Spleen (tissue), 11 donors: ENCODE results near the gene SLC35C1. TPM values are rescaled to one million over a fixed set of nuclear protein-coding genes. Genes with fewer than 3 reads are reported as not detected.

Source experiments
- DNase-seq: peaks from one replicate; pipeline ENCODE4 v3.0.0-alpha.2; 2020
- H3K27ac ChIP-seq, 8 donors: fragments of 200-600 bp; sonication (generic) in 7 of 8; 1 replicate in 4 of 8; 2 replicates in 4 of 8; pipeline versions ENCODE4 v1.5.0 to v1.8.0; 2016 to 2021; ENCODE audit warnings: inconsistent platforms in 4 of 8, mild to moderate bottlenecking in 4 of 8, moderate library complexity in 1 of 8
- H3K27me3 ChIP-seq, 7 donors: fragments of 200-600 bp; sonication (generic) in 6 of 7; replicated peaks in 1 of 7; 1 replicate in 4 of 7; 2 replicates in 3 of 7; pipeline versions ENCODE4 v1.5.0 to v1.8.0; 2016 to 2021; ENCODE audit warnings: inconsistent platforms in 3 of 7, mild to moderate bottlenecking in 1 of 7
- H3K36me3 ChIP-seq, 6 donors: fragments of 200-600 bp; sonication (generic) in 5 of 6; 1 replicate in 4 of 6; 2 replicates in 2 of 6; pipeline versions ENCODE4 v1.5.0 to v1.8.0; 2016 to 2021; ENCODE audit warnings: inconsistent platforms in 2 of 6
- H3K4me1 ChIP-seq, 6 donors: fragments of 200-600 bp; sonication (generic) in 5 of 6; 1 replicate in 3 of 6; 2 replicates in 3 of 6; pipeline versions ENCODE4 v1.5.0 to v1.8.0; 2016 to 2021; ENCODE audit warnings: inconsistent platforms in 3 of 6
- H3K4me3 ChIP-seq, 8 donors: fragments of 200-600 bp; sonication (generic) in 7 of 8; 1 replicate in 4 of 8; 2 replicates in 4 of 8; pipeline versions ENCODE4 v1.5.0 to v1.8.0; 2016 to 2021; ENCODE audit warnings: inconsistent platforms in 4 of 8, mild to moderate bottlenecking in 4 of 8, moderate library complexity in 2 of 8
- H3K9me3 ChIP-seq, 8 donors: fragments of 200-600 bp; sonication (generic) in 7 of 8; 1 replicate in 4 of 8; 2 replicates in 4 of 8; pipeline versions ENCODE4 v1.5.0 to v1.8.0; 2016 to 2021; ENCODE audit warnings: inconsistent platforms in 4 of 8
- CTCF ChIP-seq, 11 experiments: fragments of 200-600 bp in 7 of 11; fragments of 450-650 bp in 4 of 11; sonication (generic) in 4 of 11; IDR thresholded peaks in 8 of 11; conservative IDR thresholded peaks in 3 of 11; 1 replicate in 7 of 11; 2 replicates in 4 of 11; pipeline versions ENCODE4 v1.4.0 to v1.8.0; 2016 to 2021; ENCODE audit warnings: antibody characterized with exemption in 11 of 11, inconsistent platforms in 4 of 11, mild to moderate bottlenecking in 1 of 11
- POLR2A ChIP-seq, 3 donors: fragments of 450-650 bp; IDR thresholded peaks; one replicate each; pipeline ENCODE4 v1.5.1; 2017; ENCODE audit warnings: antibody characterized with exemption in 3 of 3, mild to moderate bottlenecking in 1 of 3
- POLR2AphosphoS5 ChIP-seq, 3 donors: sonication (generic); formaldehyde crosslinking; IDR thresholded peaks; one replicate each; pipeline ENCODE4 v1.5.1; 2017; ENCODE audit warnings: antibody characterized with exemption in 3 of 3
- WGBS, 5 donors: extraction: QIAGEN DNeasy Blood & Tissue Kit in 3 of 5; methylation state at CpG; one replicate each; pipeline versions ENCODE4 v1.1.5 to v1.1.7; 2013 to 2018; 5-methylcytosine and 5-hydroxymethylcytosine counted together
- intact Hi-C: fragments of 100-400 bp; cut with DNase I; formaldehyde crosslinking; loops from one replicate; pipeline ENCODE4 v1.15.0; 2023; ENCODE audit warnings: low total_unique reads
- polyA plus RNA-seq, 3 donors: library from polyadenylated mRNA; stranded (reverse); fragments of 200-250 nt; gene quantifications; one replicate each; pipeline ENCODE4 v1.2.1, GENCODE V29; 2013
- total RNA-seq, 7 donors: library from RNA; depleted of rRNA in 3 of 7; stranded (reverse); fragments of >200 nt in 3 of 7; fragmentation: NEBNext Ultra II Directional in 4 of 7; extraction: Animal tissue kit (Norgen Biotek cat#: 25700) in 4 of 7; gene quantifications; one replicate each; pipeline versions ENCODE4 v1.1.0 to v1.2.1, GENCODE V29; 2016 to 2021
- donor health status: healthy with polysubstance abuse.
- donor health status: DM: no; HTN: no; CAD: no; lungs with moderate emphysema.
- donor health status: DM: no; HTN: no; CAD: no.
- donor health status: Bipolar disorder and iron deficiency.
- donor health status: healthy.
- donor health status: DM: no; HTN: no; CAD: no.
- donor health status: DM: yes; HTN: yes; CAD: no.

Gene SLC35C1
- total and polyA plus RNA-seq, 10 donors, result 2.8 to 14.2 (median 10.4) TPM

- no peak for TF ChIP-seq POLR2AphosphoS5 (IDR thresholded peaks at IDR 0.05)
- intact Hi-C loops, result no loop called here
Measured at GRCh38 chr11:45800261-45800660, 4.7 kb upstream of the SLC35C1 start.

GRCh38 chr11:45801723-45802315 is 3.1 kb upstream of the SLC35C1 start:
- WGBS, 5 donors, result 50 to 81% (median 65%) methylated on average over 2 of the region's 2 CpGs
- no peaks in the 10 kb centered on the region for H3K27me3 ChIP-seq
- intact Hi-C loops, result no loop called here
- peak overlapping the region in 1 of 8 donors; percentile 15 for H3K27ac ChIP-seq
- H3K36me3 ChIP-seq, result no peaks in the 10 kb centered on the region
- H3K4me1 ChIP-seq, result peaks cover 15 to 27% (median 24%) of the 10 kb centered on the region in 6 donors
- no peaks in the 10 kb centered on the region for H3K9me3 ChIP-seq
- H3K4me3 ChIP-seq, result no peak overlapping the region
- no peak for DNase-seq
- TF ChIP-seq POLR2AphosphoS5 (IDR thresholded peaks at IDR 0.05), result no peak

More at GRCh38 chr11:45800261-45800660, 4.7 kb upstream of the SLC35C1 start:
- 87 to 96% (median 91%) methylated on average over 2 of the region's 2 CpGs for WGBS, 5 donors
- H3K27ac ChIP-seq, result no peak overlapping the region
- H3K9me3 ChIP-seq, result no peaks in the 10 kb centered on the region
- H3K4me3 ChIP-seq, result no peak overlapping the region
- H3K36me3 ChIP-seq, result no peaks in the 10 kb centered on the region
- peaks cover 0 to 11% (median 9%) of the 10 kb centered on the region in 6 donors for H3K4me1 ChIP-seq
- H3K27me3 ChIP-seq, result no peaks in the 10 kb centered on the region
- DNase-seq, result no peak

GRCh38 chr11:45802531-45803317 is 2.2 kb upstream of the SLC35C1 start:
- TF ChIP-seq CTCF (IDR thresholded peaks at IDR 0.05 in 8 of 11, conservative IDR thresholded peaks at IDR 0.05 in 3 of 11), result no peak
- no peak for TF ChIP-seq POLR2A (IDR thresholded peaks at IDR 0.05)
- Histone ChIP-seq H3K27me3 (no peaks in the 10 kb centered on the region), H3K4me1 (peaks cover 24 to 36% (median 33%) of the 10 kb centered on the region in 6 donors), H3K4me3 (no peak overlapping the region), H3K9me3 (no peaks in the 10 kb centered on the region), H3K27ac (peak overlapping the region in 2 of 8 donors; percentile 15 to 32), H3K36me3 (peaks cover 0 to 7% (median 0%) of the 10 kb centered on the region in 6 donors)
- DNase-seq, result peak; percentile 48
- intact Hi-C loops, result no loop called here
- 92 to 96% (median 95%) methylated on average over 10 of the region's 10 CpGs for WGBS, 5 donors

- H3K9me3 ChIP-seq, result no peaks in the 10 kb centered on the region
- 1 to 5% (median 1%) methylated on average over 63 to 70 of the region's 70 CpGs for WGBS, 5 donors
- peak; percentile 65 to 80 (median 68) for TF ChIP-seq POLR2AphosphoS5 (IDR thresholded peaks at IDR 0.05)
- TF ChIP-seq CTCF (IDR thresholded peaks at IDR 0.05 in 8 of 11, conservative IDR thresholded peaks at IDR 0.05 in 3 of 11), result no peak
- DNase-seq, result peak; percentile 95
- H3K36me3 ChIP-seq, result peaks cover 0 to 21% (median under 1%) of the 10 kb centered on the region in 6 donors
- intact Hi-C loops, result no loop called here
- peaks cover 26 to 50% (median 45%) of the 10 kb centered on the region in 6 donors for H3K4me1 ChIP-seq
- H3K27me3 ChIP-seq, result no peaks in the 10 kb centered on the region
- H3K4me3 ChIP-seq, result peak overlapping the region; percentile 68 to 90 (median 80)
- H3K27ac ChIP-seq, result peak overlapping the region; percentile 75 to 92 (median 88)
Measured at GRCh38 chr11:45803971-45804760, 783 bp upstream of the SLC35C1 start.
